Right lobe of liver (tissue), 6 donors: Measurements from ENCODE around the gene ERO1B. TPM values are rescaled to one million over a fixed set of nuclear protein-coding genes. Genes with fewer than 3 reads are reported as not detected.

Experiments used
- ATAC-seq, 4 donors: fragments of 200-7000 bp; cut with Tn5 transposase; one replicate each; pipeline ENCODE4 v1.9.1; 2020; ENCODE audit warnings: mild to moderate bottlenecking in 4 of 4, moderate library complexity in 4 of 4
- DNase-seq, 3 donors: peaks; one replicate each; pipeline ENCODE4 v3.0.0-alpha.2; 2020
- H3K27ac ChIP-seq, 3 donors: fragments of 200-600 bp; one replicate each; pipeline ENCODE4 v1.8.0; 2022
- H3K27me3 ChIP-seq, 2 donors: fragments of 200-600 bp; one replicate each; pipeline ENCODE4 v1.8.0; 2022
- H3K36me3 ChIP-seq, 4 donors: fragments of 200-600 bp; sonication (generic) in 1 of 4; one replicate each; pipeline versions ENCODE4 v1.5.1 to v1.8.0; 2017 to 2022; ENCODE audit warnings: control low read depth in 1 of 4
- H3K4me1 ChIP-seq, 4 donors: fragments of 200-600 bp; sonication (generic) in 1 of 4; one replicate each; pipeline versions ENCODE4 v1.5.1 to v1.8.0; 2017 to 2022; ENCODE audit warnings: control low read depth in 1 of 4
- H3K4me3 ChIP-seq, 3 donors: fragments of 200-600 bp; one replicate each; pipeline ENCODE4 v1.8.0; 2022
- H3K9me3 ChIP-seq, 4 donors: fragments of 200-600 bp; sonication (generic) in 1 of 4; one replicate each; pipeline versions ENCODE4 v1.5.1 to v1.8.0; 2017 to 2022; ENCODE audit warnings: control low read depth in 1 of 4
- CTCF ChIP-seq, 4 donors: fragments of 200-600 bp in 3 of 4; fragments of 450-650 bp in 1 of 4; IDR thresholded peaks; one replicate each; pipeline versions ENCODE4 v1.5.1 to v1.8.0; 2016 to 2022; ENCODE audit warnings: antibody characterized with exemption in 4 of 4, mild to moderate bottlenecking in 2 of 4
- POLR2A ChIP-seq: fragments of 450-650 bp; IDR thresholded peaks from one replicate; pipeline ENCODE4 v1.6.1; 2017; ENCODE audit warnings: antibody characterized with exemption, mild to moderate bottlenecking
- WGBS: methylation state at CpG from one replicate; pipeline ENCODE4 v1.1.6; 2018; ENCODE audit warnings: low coverage, low lambda C conversion rate; ENCODE audit not compliant: insufficient coverage; ENCODE audit errors: missing lambda C conversion rate; 5-methylcytosine and 5-hydroxymethylcytosine counted together
- intact Hi-C, 2 donors: fragments of 100-400 bp; cut with DNase I; formaldehyde crosslinking; loops; one replicate each; pipeline versions ENCODE4 v1.11.2 to v1.14.1; 2022
- total RNA-seq, 6 experiments: library from RNA; depleted of rRNA in 2 of 6; stranded (reverse); fragments of >200 nt in 2 of 6; fragmentation: NEBNext Ultra II Directional in 3 of 6; extraction: Animal tissue kit (Norgen Biotek cat#: 25700) in 3 of 6; gene quantifications; one replicate each; pipeline versions ENCODE4 v1.1.0 to v1.2.4, GENCODE V29; 2016 to 2023
- donor health status: DM: no; HTN: yes; CAD: no.
- donor health status: DM: no; HTN: no; CAD: no.
- donor health status: DM: no; HTN: no; CAD: no.
- donor health status: DM: no; HTN: yes; CAD: no.
- donor health status: DM: no; HTN: yes; CAD: no.

The ERO1B gene
- total RNA-seq, 6 experiments from 2014 or later, result 8.0 to 22.5 (median 17.1) TPM

- TF ChIP-seq POLR2A, result no peak
- TF ChIP-seq CTCF (IDR thresholded peaks at IDR 0.05), result no peak
- no peak for ATAC-seq
- Histone ChIP-seq H3K9me3 (no peaks in the 10 kb centered on the region), H3K4me1 (no peaks in the 10 kb centered on the region), H3K36me3 (no peaks in the 10 kb centered on the region), H3K27ac (no peak overlapping the region), H3K4me3 (no peak overlapping the region), H3K27me3 (no peaks in the 10 kb centered on the region)
- DNase-seq, result no peak
- WGBS, result 72% methylated on average over 5 of the region's 12 CpGs
- intact Hi-C loops, result no loop called here
Measured at GRCh38 chr1:236175642-236176336, 106.0 kb downstream of the ERO1B start.

- H3K36me3 ChIP-seq, result no peaks in the 10 kb centered on the region
- H3K4me3 ChIP-seq, result no peak overlapping the region
- H3K9me3 ChIP-seq, result no peaks in the 10 kb centered on the region
- H3K27me3 ChIP-seq, result no peaks in the 10 kb centered on the region
- TF ChIP-seq POLR2A, result no peak
- no peak for TF ChIP-seq CTCF (IDR thresholded peaks at IDR 0.05)
- DNase-seq (no peak), ATAC-seq (no peak)
- no peak overlapping the region for H3K27ac ChIP-seq
- WGBS, result 67% methylated on average over 5 of the region's 5 CpGs
- intact Hi-C loops, result no loop called here
- no peaks in the 10 kb centered on the region for H3K4me1 ChIP-seq
Measured at GRCh38 chr1:236173174-236173767, 108.5 kb downstream of the ERO1B start.

- intact Hi-C loops, result no loop called here
- Histone ChIP-seq H3K27ac (no peak overlapping the region), H3K36me3 (no peaks in the 10 kb centered on the region), H3K4me1 (no peaks in the 10 kb centered on the region), H3K4me3 (no peak overlapping the region), H3K9me3 (no peaks in the 10 kb centered on the region), H3K27me3 (no peaks in the 10 kb centered on the region)
- no peak for ATAC-seq
- TF ChIP-seq CTCF (IDR thresholded peaks at IDR 0.05) (no peak), POLR2A (no peak)
- DNase-seq, result no peak
Measured at GRCh38 chr1:236172041-236172579, 109.6 kb downstream of the ERO1B start.

- Histone ChIP-seq H3K4me1 (peaks cover 0 to 4% (median 0%) of the 10 kb centered on the region in 4 donors), H3K27me3 (no peaks in the 10 kb centered on the region), H3K36me3 (no peaks in the 10 kb centered on the region), H3K9me3 (no peaks in the 10 kb centered on the region), H3K27ac (peak overlapping the region in 1 of 3 donors; percentile 39), H3K4me3 (no peak overlapping the region)
- TF ChIP-seq POLR2A (no peak), CTCF (IDR thresholded peaks at IDR 0.05) (peak in 1 of 4 donors; percentile 21)
- peak; percentile 69 to 88 (median 78) for ATAC-seq
- 32% methylated on average over 6 of the region's 10 CpGs for WGBS
- intact Hi-C loops, result no loop called here
- peak in 1 of 3 donors; percentile 89 for DNase-seq
Measured at GRCh38 chr1:236168716-236169429, 112.9 kb downstream of the ERO1B start.
